ENCODE data around the gene FIP1L1. TPM values are rescaled to one million over a fixed set of nuclear protein-coding genes. Genes with fewer than 3 reads are reported as not detected.

FIP1L1 gene
- total and polyA plus RNA-seq, 10 of the 15 experiments (the other 5 are each of a cell fraction or from before 2014, with no cell fraction given), result 28.1 to 110 (median 59.4) TPM

DNA sequence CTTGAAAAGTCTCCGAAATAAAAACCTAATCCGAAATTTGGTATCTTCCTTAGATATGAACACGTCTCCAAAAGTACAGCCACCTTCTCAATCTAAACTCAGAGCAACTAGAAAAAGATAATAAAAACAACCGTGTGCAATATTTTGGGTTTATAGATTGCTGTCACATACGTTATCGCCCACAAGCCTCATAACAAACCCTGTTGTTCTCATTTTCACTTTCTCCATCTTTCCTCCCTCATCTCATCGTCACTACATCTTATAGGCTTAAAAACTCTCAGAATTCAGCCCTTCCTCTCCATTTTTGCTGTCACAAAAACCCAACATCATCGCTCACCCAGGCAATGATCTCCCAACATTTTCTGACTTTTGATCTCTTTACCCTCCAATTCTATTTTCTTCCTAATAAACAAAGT lies 11.1 kb upstream of the FIP1L1 start (continued):
- no peak for TF ChIP-seq IKZF1 (conservative IDR thresholded peaks at IDR 0.05)

DNA sequence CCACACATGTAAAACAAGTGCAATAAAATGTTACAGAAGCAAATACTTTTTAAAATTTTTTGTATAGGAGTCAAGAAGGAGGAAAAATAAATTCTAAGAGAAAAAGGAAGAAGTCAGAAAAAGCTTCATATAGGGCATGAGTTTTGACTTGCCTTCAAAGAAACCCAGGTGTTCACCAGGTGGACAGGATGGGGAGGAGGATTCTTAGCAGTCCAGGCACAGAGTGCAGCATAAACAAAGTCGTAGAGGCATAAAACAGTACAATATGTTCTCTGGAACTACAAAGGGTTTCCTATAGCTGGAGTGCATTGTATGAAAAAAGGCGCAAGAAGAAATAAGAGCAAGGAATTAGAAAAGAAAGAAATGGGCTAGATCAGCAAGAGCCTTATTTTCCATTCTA lies 9.7 kb upstream of the FIP1L1 start:
- peaks cover 29% of the 10 kb centered on the region for H3K79me2 ChIP-seq (ENCODE audit: control insufficient read depth, insufficient read depth, low read length)
- no peak for TF ChIP-seq MEF2B (IDR thresholded peaks at IDR 0.05; ENCODE audit: partially characterized antibody, poor library complexity, severe bottlenecking)
- no peak for TF ChIP-seq NR2F1 (conservative IDR thresholded peaks at IDR 0.05)
- no peak for TF ChIP-seq SREBF2 (IDR thresholded peaks at IDR 0.05; ENCODE audit: low read length)
- TF ChIP-seq FOXM1 (IDR thresholded peaks at IDR 0.05; ENCODE audit: low read depth, low read length), result no peak
- TF ChIP-seq EZH2 (IDR thresholded peaks at IDR 0.05; ENCODE audit: borderline replicate concordance, control insufficient read depth, low read depth, low read length), result no peak
- TF ChIP-seq MEF2A (IDR thresholded peaks at IDR 0.05; ENCODE audit: insufficient read depth, low read depth, low read length), result no peak
- RAD21 ChIA-PET (ENCODE audit: unreplicated experiment), result no interaction called here
- POLR2A ChIA-PET, result no interaction called here
- no peaks in the 10 kb centered on the region; a peak in 1 of 4 replicates for H3K36me3 ChIP-seq (ENCODE audit: control insufficient read depth in 2 of 2, insufficient read depth in 2 of 2, low read length in 1 of 2)
- no peak overlapping the region for H3K4me3 ChIP-seq
- BruUV-seq (replicated peaks), result no TSS peak
- no peak for DNase-seq (ENCODE audit: low read depth, low spot score)
- H4K20me1 ChIP-seq (ENCODE audit: control insufficient read depth, insufficient read depth), result no peaks in the 10 kb centered on the region
- no peak overlapping the region for H2AFZ ChIP-seq (ENCODE audit: control insufficient read depth, low read depth, low read length)
- H3K4me1 ChIP-seq (ENCODE audit: control insufficient read depth, insufficient read depth, low read length), result no peaks in the 10 kb centered on the region
- intact Hi-C loops (cut with micrococcal nuclease; ENCODE audit: unreplicated experiment), result no loop called here
- H3K27me3 ChIP-seq (replicated peaks in 1 of 2; ENCODE audit: control insufficient read depth in 2 of 2, insufficient read depth in 2 of 2, low read length in 1 of 2), result no peaks in the 10 kb centered on the region
- H3K27ac ChIP-seq (ENCODE audit: control insufficient read depth, insufficient read depth), result no peak overlapping the region
- in situ Hi-C loops (cut with MboI), result loop anchor here (25.0 kb wide), 1 partner anchor 655 kb away; no protein-coding TSS in a partner anchor
- H3K4me2 ChIP-seq (ENCODE audit: control insufficient read depth, insufficient read depth), result no peak overlapping the region
- CTCF ChIA-PET, result interaction anchor here (1.7 kb wide), 1 partner anchor 13 kb away, joined by 3 read pairs; no protein-coding TSS in a partner anchor
- WGBS (ENCODE audit: insufficient coverage, insufficient replicate concordance, low lambda C conversion rate, missing lambda C conversion rate), result 89% methylated on average over 2 of the region's 2 CpGs
- SMC1A ChIA-PET (ENCODE audit: uncharacterized antibody, unreplicated experiment), result interaction anchor here (0.6 to 4.9 kb wide), 2 partner anchors 9 to 13 kb away, joined by 3 to 32 read pairs; no protein-coding TSS in a partner anchor
- no peaks in the 10 kb centered on the region for H3K9me3 ChIP-seq (replicated peaks; ENCODE audit: control insufficient read depth, insufficient read depth, low read length)
- H3K9ac ChIP-seq (ENCODE audit: control insufficient read depth, insufficient read depth, low read length), result no peak overlapping the region
- no peak for ATAC-seq
- no peak for FAIRE-seq

All from GM12878 (cell line).